Gastrocnemius medialis (tissue), 4 donors: Measurements from ENCODE around the gene ABHD15.

Experiments used
- CTCF ChIP-seq, 5 experiments: fragments of 450-650 bp in 3 of 5; fragments of 200-600 bp in 2 of 5; sonication (generic) in 2 of 5; IDR thresholded peaks in 4 of 5; conservative IDR thresholded peaks in 1 of 5; 1 replicate in 4 of 5; 2 replicates in 1 of 5; pipeline ENCODE4 v1.5.1; 2016 to 2019; ENCODE audit warnings: antibody characterized with exemption in 5 of 5, mild to moderate bottlenecking in 3 of 5, moderate library complexity in 3 of 5
- POLR2A ChIP-seq, 2 donors: fragments of 450-650 bp; IDR thresholded peaks; one replicate each; pipeline ENCODE4 v1.6.1; 2017; ENCODE audit warnings: antibody characterized with exemption in 2 of 2, mild to moderate bottlenecking in 2 of 2, moderate library complexity in 2 of 2

- TF ChIP-seq CTCF (IDR thresholded peaks at IDR 0.05 in 4 of 5, conservative IDR thresholded peaks at IDR 0.05 in 1 of 5) (no peak), POLR2A (IDR thresholded peaks at IDR 0.05) (peak; percentile 90 to 91)
Measured at GRCh38 chr17:29589524-29590410, 22.9 kb upstream of the ABHD15 start, which contains the start of gene GIT1.
